NCI-H2196 treated with DMSO at 0.1 percent for 48 hours (cell line): Measurements from ENCODE around the gene STOML1.
"Not testable (repeated sequence)": the region's sequence is repeated elsewhere in the genome, so short reads cannot be mapped to it uniquely, and the experiment has no call there.

ENCODE experiments used
- DNase-seq: peaks from one replicate; lab custom pipeline; 2025; ENCODE audit not compliant: unreplicated experiment; lab: John Stamatoyannopoulos, UW

STOML1 gene

GRCh38 chr15:73988445-73988969 lies 3.6 kb downstream of the STOML1 start:
- no peak for DNase-seq

GRCh38 chr15:73987681-73988444 lies 4.2 kb downstream of the STOML1 start:
- no peak for DNase-seq

GRCh38 chr15:73987250-73987649 lies 4.8 kb downstream of the STOML1 start:
- no peak for DNase-seq

- DNase-seq: no peak
These were observed 5.4 kb downstream of the STOML1 start for GRCh38 chr15:73986776-73987056.

- DNase-seq: no peak
These were observed 5.9 kb downstream of the STOML1 start for GRCh38 chr15:73986055-73986775.

GRCh38 chr15:73985101-73985873 lies 6.8 kb downstream of the STOML1 start:
- DNase-seq: no peak

- DNase-seq: no peak
These were observed 7.7 kb downstream of the STOML1 start for GRCh38 chr15:73984208-73984979.

GRCh38 chr15:73983773-73984172 lies 8.3 kb downstream of the STOML1 start:
- no peak for DNase-seq

GRCh38 chr15:73983211-73983727 lies 8.8 kb downstream of the STOML1 start:
- no peak for DNase-seq

- no peak for DNase-seq
These were observed 9.7 kb downstream of the STOML1 start for GRCh38 chr15:73982222-73982962.

- no peak for DNase-seq
These were observed 10.3 kb downstream of the STOML1 start for GRCh38 chr15:73981761-73982221.

GRCh38 chr15:73979636-73980035 lies 12.5 kb downstream of the STOML1 start:
- no peak for DNase-seq

GRCh38 chr15:73978896-73979295 lies 13.2 kb downstream of the STOML1 start:
- DNase-seq: no peak

- DNase-seq: not testable (repeated sequence)
These were observed 16.5 kb downstream of the STOML1 start for GRCh38 chr15:73975440-73976125.

- DNase-seq: not testable (repeated sequence)
These were observed 18.4 kb downstream of the STOML1 start for GRCh38 chr15:73973683-73974200.

GRCh38 chr15:73972984-73973682 lies 19.0 kb downstream of the STOML1 start:
- DNase-seq: no peak

- DNase-seq: no peak
These were observed 22.8 kb downstream of the STOML1 start for GRCh38 chr15:73969151-73969759.

- DNase-seq: no peak
These were observed 23.6 kb downstream of the STOML1 start for GRCh38 chr15:73968461-73968860.
